HG02981 (cell line): ENCODE measurements around the gene METTL3.
A peak's percentile ranks its signal among the peaks of the same experiment; 100 is the strongest.

Source experiments
- ATAC-seq: cut with Tn5 transposase; IDR thresholded peaks from one replicate; pipeline ENCODE4 v1.9.1; 2021; ENCODE audit warnings: mild to moderate bottlenecking, moderate library complexity; ENCODE audit not compliant: unreplicated experiment

Gene METTL3

GRCh38 chr14:21486640-21487087 is 24.5 kb downstream of the METTL3 start:
- no peak for ATAC-seq

- ATAC-seq: peak; percentile 99
Observed at GRCh38 chr14:21476925-21477681, 34.0 kb downstream of the METTL3 start, which contains the start of the genes RAB2B and TOX4. Gene RAB2B, minus strand, starts transcription at chr14:21476959. Its CDS starts 87 bp downstream, at chr14:21476872. Gene TOX4, plus strand, starts transcription at chr14:21477195. Its CDS starts 84 bp downstream, at chr14:21477279.

- ATAC-seq: peak; percentile 21
Observed at GRCh38 chr14:21476523-21476924, 34.6 kb downstream of the METTL3 start.

- no peak for ATAC-seq
Observed at GRCh38 chr14:21475767-21476522, 35.2 kb downstream of the METTL3 start.

GRCh38 chr14:21467616-21468015 is 43.5 kb downstream of the METTL3 start:
- ATAC-seq: no peak

- peak; percentile 98 for ATAC-seq
Observed at GRCh38 chr14:21455912-21456667, 55.0 kb downstream of the METTL3 start, which contains the start of gene CHD8. Gene CHD8, minus strand, starts transcription at chr14:21456123. Its CDS starts 24,480 bp downstream, at chr14:21431643.

- ATAC-seq: peak; percentile 13
Observed at GRCh38 chr14:21455592-21455911, 55.6 kb downstream of the METTL3 start.

- no peak for ATAC-seq
Observed at GRCh38 chr14:21454843-21455544, 56.1 kb downstream of the METTL3 start.

GRCh38 chr14:21449899-21450216 is 61.3 kb downstream of the METTL3 start:
- ATAC-seq: no peak
